GM18909 (cell line): ENCODE measurements around the gene MAGI1.

ENCODE experiments used
- ATAC-seq: cut with Tn5 transposase; IDR thresholded peaks from one replicate; pipeline ENCODE4 v1.9.1; 2021; ENCODE audit warnings: mild to moderate bottlenecking; ENCODE audit not compliant: unreplicated experiment, poor library complexity

Gene MAGI1

DNA sequence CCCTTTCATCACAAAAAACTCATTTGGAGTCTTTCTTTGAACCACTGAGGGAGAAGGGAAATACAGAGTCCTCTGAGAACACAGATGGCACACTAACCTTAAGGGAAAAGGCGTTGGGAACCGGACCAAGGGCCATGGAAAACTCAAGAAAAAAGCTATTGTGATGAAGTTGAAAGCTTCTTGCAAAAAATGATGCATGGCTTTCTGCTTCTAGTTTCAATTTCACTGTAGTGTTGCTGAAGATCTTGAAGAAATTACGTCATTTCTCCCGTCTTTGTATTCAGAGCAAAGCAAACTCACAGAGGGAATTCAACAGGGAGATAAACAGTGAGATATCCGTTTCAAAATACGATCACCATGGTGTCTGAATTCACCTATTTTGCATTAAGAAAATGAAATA lies 708.6 kb downstream of the MAGI1 start:
- ATAC-seq = no peak

GRCh38 chr3:65328148-65328547 lies 710.6 kb downstream of the MAGI1 start:
- ATAC-seq = no peak

DNA sequence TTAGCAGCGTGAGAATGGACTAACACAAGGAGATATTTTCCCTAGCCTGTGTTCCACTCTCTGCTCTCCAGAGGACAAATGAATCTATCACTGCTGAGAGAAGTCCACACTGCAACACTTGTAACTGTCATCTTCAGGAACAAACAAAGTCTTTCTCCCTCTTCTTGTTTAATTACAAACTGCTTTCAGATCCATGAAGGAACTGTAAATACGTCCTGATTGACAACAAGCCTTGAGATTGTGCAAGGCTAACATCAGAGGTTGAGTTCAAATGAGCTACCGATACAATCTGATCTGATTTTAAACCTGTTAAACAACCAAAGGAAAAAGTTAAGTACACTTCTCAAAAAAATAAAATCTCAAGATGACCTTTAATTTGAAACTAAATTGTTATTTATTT lies 712.1 kb downstream of the MAGI1 start:
- ATAC-seq = no peak

DNA sequence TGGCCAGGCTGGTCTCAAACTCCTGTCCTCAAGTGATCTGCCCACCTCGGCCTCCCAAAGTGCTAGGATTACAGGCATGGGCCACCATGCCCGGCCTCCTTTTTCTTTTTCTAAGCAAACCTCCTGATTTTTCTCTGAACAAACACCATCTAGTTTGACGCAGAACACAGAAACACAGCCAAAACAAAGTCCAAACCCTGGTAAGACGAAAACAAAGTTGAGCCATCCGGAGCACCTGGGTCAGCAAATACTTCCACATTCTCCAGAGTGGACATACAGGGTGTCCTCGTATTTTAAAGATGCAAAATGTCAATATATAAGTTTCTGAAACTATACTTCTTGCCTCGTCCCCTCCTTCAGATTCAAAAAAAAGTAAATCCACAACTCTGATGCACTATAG lies 715.8 kb downstream of the MAGI1 start:
- ATAC-seq = no peak

DNA sequence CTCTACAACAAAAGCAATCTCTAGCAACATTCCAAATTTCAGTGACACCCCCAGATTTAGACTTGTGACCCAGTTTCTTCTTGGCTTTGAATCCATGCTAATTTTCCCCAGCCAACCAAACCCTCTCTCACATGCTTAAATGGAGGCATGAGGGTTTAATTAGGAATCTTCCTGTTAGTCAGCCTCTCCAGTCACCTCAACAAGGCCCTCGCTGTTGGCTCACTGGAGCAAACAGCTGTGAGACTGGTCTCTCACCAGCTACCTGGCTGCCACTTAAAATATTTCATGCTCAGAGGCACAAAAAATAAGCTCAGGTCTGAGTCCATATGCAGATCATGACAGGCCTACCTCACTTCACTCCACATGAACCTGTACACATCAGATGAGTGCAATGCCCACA lies 720.5 kb downstream of the MAGI1 start:
- ATAC-seq = no peak

- ATAC-seq = no peak
Measured at GRCh38 chr3:65314916-65315315, 723.8 kb downstream of the MAGI1 start.

DNA sequence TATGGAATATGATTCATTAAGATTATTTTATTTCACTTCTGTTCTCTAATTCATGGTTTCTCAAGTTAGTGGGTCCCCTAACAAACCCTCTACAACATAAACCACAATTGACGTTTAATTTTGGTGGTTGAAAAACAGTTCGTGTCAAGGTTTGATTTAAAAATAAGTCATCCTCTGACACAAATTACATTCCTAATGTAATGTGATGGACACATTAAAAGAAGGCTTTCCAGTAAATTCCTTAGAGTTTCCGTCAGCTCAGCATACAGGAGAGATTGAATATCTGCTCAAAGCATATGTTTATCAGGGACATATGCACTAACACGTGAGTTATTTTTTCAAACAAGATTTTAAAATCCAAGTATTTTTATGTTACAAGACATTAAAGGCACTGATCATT lies 724.4 kb downstream of the MAGI1 start:
- ATAC-seq = no peak

GRCh38 chr3:65313666-65314065 lies 725.1 kb downstream of the MAGI1 start:
- no peak for ATAC-seq

- no peak for ATAC-seq
Measured at GRCh38 chr3:65305836-65306235, 732.9 kb downstream of the MAGI1 start.
